ENCODE data around the gene COBL. TPM values are rescaled to one million over a fixed set of nuclear protein-coding genes. Genes with fewer than 3 reads are reported as not detected.
A peak's percentile ranks its signal among the peaks of the same experiment; 100 is the strongest.

Gene COBL
- total RNA-seq, 2 donors from 2014 or later, result not detected

GRCh38 chr7:51020944-51021343 is 295.7 kb downstream of the COBL start:
- H3K9me3 Mint-ChIP-seq, result peaks cover 3 to 4% of the 10 kb centered on the region in 2 donors
- DNase-seq (ENCODE audit: low spot score in 2 of 2) (no peak), ATAC-seq (no peak)
- no peaks in the 10 kb centered on the region for H3K36me3 Mint-ChIP-seq
- H3K27ac Mint-ChIP-seq, result no peak overlapping the region

- ATAC-seq (no peak), DNase-seq (ENCODE audit: low spot score in 2 of 2) (no peak)
- no peak overlapping the region for H3K27ac Mint-ChIP-seq
- peaks cover 3 to 4% of the 10 kb centered on the region in 2 donors for H3K9me3 Mint-ChIP-seq
- H3K36me3 Mint-ChIP-seq, result no peaks in the 10 kb centered on the region
Measured at GRCh38 chr7:51019891-51020870, 296.4 kb downstream of the COBL start.

GRCh38 chr7:51019191-51019844 is 297.3 kb downstream of the COBL start:
- Mint-ChIP-seq H3K27ac (no peak overlapping the region), H3K36me3 (no peaks in the 10 kb centered on the region)
- no peak for ATAC-seq

GRCh38 chr7:51017576-51018535 is 298.8 kb downstream of the COBL start:
- Mint-ChIP-seq H3K36me3 (no peaks in the 10 kb centered on the region), H3K27ac (peak overlapping the region; percentile 6 to 77), H3K9me3 (peaks cover 3 to 4% of the 10 kb centered on the region in 2 donors)
- DNase-seq (ENCODE audit: low spot score in 2 of 2), result no peak
- peak in 1 of 2 donors; percentile 26 for ATAC-seq

More at GRCh38 chr7:51019191-51019844, 297.3 kb downstream of the COBL start:
- H3K9me3 Mint-ChIP-seq, result peaks cover 3 to 4% of the 10 kb centered on the region in 2 donors
- no peak for DNase-seq (ENCODE audit: low spot score in 2 of 2)

GRCh38 chr7:51016546-51016945 is 300.1 kb downstream of the COBL start:
- Mint-ChIP-seq H3K27ac (no peak overlapping the region), H3K9me3 (peaks cover 3 to 4% of the 10 kb centered on the region in 2 donors), H3K36me3 (no peaks in the 10 kb centered on the region)
- DNase-seq (ENCODE audit: low spot score in 2 of 2), result no peak
- no peak for ATAC-seq

- H3K27ac Mint-ChIP-seq, result no peak overlapping the region
- DNase-seq (ENCODE audit: low spot score in 2 of 2), result no peak
- H3K9me3 Mint-ChIP-seq, result peaks cover 3 to 4% of the 10 kb centered on the region in 2 donors
- H3K36me3 Mint-ChIP-seq, result no peaks in the 10 kb centered on the region
- no peak for ATAC-seq
Measured at GRCh38 chr7:51015581-51015980, 301.0 kb downstream of the COBL start.

- no peak overlapping the region for H3K27ac Mint-ChIP-seq
Measured at GRCh38 chr7:51014811-51015210, 301.8 kb downstream of the COBL start.

GRCh38 chr7:51013861-51014511 is 302.6 kb downstream of the COBL start:
- H3K27ac Mint-ChIP-seq, result no peak overlapping the region
- ATAC-seq, result no peak
- H3K9me3 Mint-ChIP-seq, result peaks cover 3 to 4% of the 10 kb centered on the region in 2 donors
- DNase-seq (ENCODE audit: low spot score in 2 of 2), result no peak
- H3K36me3 Mint-ChIP-seq, result no peaks in the 10 kb centered on the region

More at GRCh38 chr7:51014811-51015210, 301.8 kb downstream of the COBL start:
- no peaks in the 10 kb centered on the region for H3K36me3 Mint-ChIP-seq
- no peak for DNase-seq (ENCODE audit: low spot score in 2 of 2)
- peaks cover 3 to 4% of the 10 kb centered on the region in 2 donors for H3K9me3 Mint-ChIP-seq
- ATAC-seq, result no peak

GRCh38 chr7:51013218-51013786 is 303.3 kb downstream of the COBL start:
- no peak overlapping the region for H3K27ac Mint-ChIP-seq
- H3K36me3 Mint-ChIP-seq, result no peaks in the 10 kb centered on the region
- no peak for ATAC-seq

GRCh38 chr7:51012569-51013217 is 303.9 kb downstream of the COBL start:
- ATAC-seq (no peak), DNase-seq (ENCODE audit: low spot score in 2 of 2) (no peak)
- H3K27ac Mint-ChIP-seq, result peak overlapping the region in 1 of 2 donors; percentile 37
- H3K9me3 Mint-ChIP-seq, result no peaks in the 10 kb centered on the region
- no peaks in the 10 kb centered on the region for H3K36me3 Mint-ChIP-seq

More at GRCh38 chr7:51013218-51013786, 303.3 kb downstream of the COBL start:
- DNase-seq (ENCODE audit: low spot score in 2 of 2), result no peak
- H3K9me3 Mint-ChIP-seq, result peaks cover 2 to 3% of the 10 kb centered on the region in 2 donors

GRCh38 chr7:51011710-51012350 is 304.8 kb downstream of the COBL start:
- ATAC-seq (no peak), DNase-seq (ENCODE audit: low spot score in 2 of 2) (no peak)
- Mint-ChIP-seq H3K36me3 (no peaks in the 10 kb centered on the region), H3K9me3 (no peaks in the 10 kb centered on the region), H3K27ac (peak overlapping the region in 1 of 2 donors; percentile 25)

GRCh38 chr7:51010534-51010933 is 306.1 kb downstream of the COBL start:
- H3K27ac Mint-ChIP-seq, result no peak overlapping the region
- DNase-seq (ENCODE audit: low spot score in 2 of 2) (no peak), ATAC-seq (no peak)
- no peaks in the 10 kb centered on the region for H3K9me3 Mint-ChIP-seq
- H3K36me3 Mint-ChIP-seq, result no peaks in the 10 kb centered on the region

GRCh38 chr7:51009716-51010496 is 306.7 kb downstream of the COBL start:
- Mint-ChIP-seq H3K36me3 (no peaks in the 10 kb centered on the region), H3K27ac (peak overlapping the region; percentile 47 to 50), H3K9me3 (no peaks in the 10 kb centered on the region)
- DNase-seq (ENCODE audit: low spot score in 2 of 2) (no peak), ATAC-seq (no peak)
